ENCODE measurements around the gene PSMC2. TPM values are rescaled to one million over a fixed set of nuclear protein-coding genes. Genes with fewer than 3 reads are reported as not detected.

PSMC2 gene
- total and polyA plus RNA-seq, 3 donors from 2014 or later, result 74.5 to 151 (median 80.9) TPM

DNA sequence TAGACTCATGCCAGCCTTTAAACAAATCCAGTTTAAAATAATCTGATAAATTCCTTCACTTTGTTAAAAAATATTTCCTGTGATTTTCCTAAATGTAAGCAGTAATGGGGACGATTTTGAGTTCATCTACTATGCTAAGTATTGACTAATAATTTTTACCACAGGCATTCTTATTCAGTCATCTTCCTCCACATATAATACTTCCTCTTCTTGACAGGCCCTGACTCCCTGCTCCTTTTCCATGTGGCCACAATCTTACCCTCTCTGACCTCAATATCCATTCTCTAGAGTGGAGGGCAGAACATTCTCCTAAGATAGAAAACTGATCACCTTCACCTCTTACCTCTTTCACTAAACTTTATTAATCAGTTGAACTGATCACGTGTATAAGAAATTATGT is 10.7 kb upstream of the PSMC2 start:
- DNase-seq, result no peak
- Histone ChIP-seq H3K27ac (no peak overlapping the region), H3K27me3 (no peaks in the 10 kb centered on the region), H3K4me1 (peaks cover 4% of the 10 kb centered on the region), H3K4me3 (no peak overlapping the region), H3K9me3 (no peaks in the 10 kb centered on the region), H3K36me3 (ENCODE audit: low read depth, missing control alignments) (no peaks in the 10 kb centered on the region)
- WGBS, 2 donors, result 92 to 96% methylated on average over 2 of the region's 2 CpGs
- TF ChIP-seq CTCF (IDR thresholded peaks at IDR 0.05) (no peak), POLR2A (IDR thresholded peaks at IDR 0.05) (no peak)
- intact Hi-C loops (cut with DNase I; ENCODE audit: low total_unique reads), result no loop called here

GRCh38 chr7:103338864-103339263 is 8.6 kb upstream of the PSMC2 start:
- Histone ChIP-seq H3K9me3 (no peaks in the 10 kb centered on the region), H3K4me1 (peaks cover 12% of the 10 kb centered on the region), H3K36me3 (ENCODE audit: low read depth, missing control alignments) (no peaks in the 10 kb centered on the region), H3K4me3 (no peak overlapping the region), H3K27me3 (no peaks in the 10 kb centered on the region), H3K27ac (no peak overlapping the region)
- 97 to 100% methylated on average over 2 of the region's 2 CpGs for WGBS, 2 donors
- TF ChIP-seq CTCF (IDR thresholded peaks at IDR 0.05), result no peak
- TF ChIP-seq POLR2A (IDR thresholded peaks at IDR 0.05), result no peak
- intact Hi-C loops (cut with DNase I; ENCODE audit: low total_unique reads), result no loop called here
- DNase-seq, result no peak

- no peak for DNase-seq
- Histone ChIP-seq H3K4me3 (no peak overlapping the region), H3K27me3 (no peaks in the 10 kb centered on the region), H3K36me3 (ENCODE audit: low read depth, missing control alignments) (no peaks in the 10 kb centered on the region), H3K27ac (no peak overlapping the region), H3K4me1 (peaks cover 12% of the 10 kb centered on the region), H3K9me3 (no peaks in the 10 kb centered on the region)
- intact Hi-C loops (cut with DNase I; ENCODE audit: low total_unique reads), result no loop called here
- 77 to 88% methylated on average over 2 of the region's 2 CpGs for WGBS, 2 donors
- TF ChIP-seq POLR2A (IDR thresholded peaks at IDR 0.05), result no peak
- TF ChIP-seq CTCF (IDR thresholded peaks at IDR 0.05), result no peak
Measured at GRCh38 chr7:103341466-103341865, 6.0 kb upstream of the PSMC2 start.

DNA sequence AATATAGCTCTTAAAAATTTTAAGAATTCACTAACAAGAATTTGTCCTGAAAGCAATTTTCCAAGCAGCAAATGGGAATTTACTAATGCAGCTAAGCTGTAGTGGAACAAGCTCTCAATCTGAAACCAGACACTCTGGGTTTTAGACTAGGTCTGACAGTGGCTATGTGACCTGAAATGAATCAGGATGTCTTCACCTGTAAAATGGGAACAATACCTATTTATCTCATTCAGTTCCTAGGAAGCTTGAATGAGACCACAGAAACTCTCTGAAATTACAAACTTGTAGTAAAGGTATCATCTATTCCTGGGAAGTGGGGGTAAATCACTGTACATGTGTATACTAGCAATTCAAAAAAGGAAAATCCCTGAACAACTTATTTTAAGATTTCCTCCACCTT is 4.1 kb upstream of the PSMC2 start:
- Histone ChIP-seq H3K27ac (peak overlapping the region in 1 of 2 donors; percentile 64), H3K36me3 (ENCODE audit: low read depth, missing control alignments) (no peaks in the 10 kb centered on the region), H3K4me3 (peak overlapping the region; percentile 83 to 86), H3K4me1 (peaks cover 13% of the 10 kb centered on the region), H3K9me3 (no peaks in the 10 kb centered on the region), H3K27me3 (no peaks in the 10 kb centered on the region)
- DNase-seq, result no peak
- no peak for TF ChIP-seq POLR2A (IDR thresholded peaks at IDR 0.05)
- TF ChIP-seq CTCF (IDR thresholded peaks at IDR 0.05), result no peak
- intact Hi-C loops (cut with DNase I; ENCODE audit: low total_unique reads), result no loop called here

DNA sequence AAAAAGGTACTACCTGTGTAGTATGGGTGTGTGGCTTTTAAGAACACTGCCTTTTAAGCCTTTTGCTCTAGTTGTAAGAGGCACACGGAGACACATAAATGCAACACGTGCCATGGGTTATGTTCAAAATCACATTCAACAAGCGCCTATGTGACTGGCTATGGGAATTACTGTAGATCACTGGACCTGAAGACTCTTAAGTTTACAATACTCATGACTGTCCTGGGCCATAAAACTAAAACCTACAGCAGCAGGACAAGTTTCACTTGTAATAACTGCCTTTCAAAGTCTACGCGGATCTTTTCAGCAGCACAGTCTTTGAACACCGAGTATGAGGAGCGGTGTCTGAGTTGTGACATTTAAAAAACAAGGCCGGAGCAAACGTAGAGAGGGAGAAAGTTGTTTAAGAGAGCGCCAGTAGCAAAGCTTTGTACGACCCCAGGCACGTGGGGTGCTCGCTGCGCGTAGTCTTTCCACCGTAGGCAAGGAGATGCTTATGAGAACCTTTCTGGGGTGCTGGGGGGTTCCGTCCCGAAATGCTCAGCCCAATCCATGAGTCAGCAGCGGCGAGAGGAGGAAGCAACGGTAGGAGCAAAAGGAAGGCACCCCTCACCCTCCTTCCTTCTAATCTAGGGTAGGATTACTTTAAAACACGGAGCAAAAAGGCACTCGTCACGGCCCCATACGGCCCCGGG is 3.5 kb upstream of the PSMC2 start:
- peak; percentile 34 for DNase-seq
- intact Hi-C loops (cut with DNase I; ENCODE audit: low total_unique reads), result no loop called here
- TF ChIP-seq CTCF (IDR thresholded peaks at IDR 0.05), result no peak
- TF ChIP-seq POLR2A (IDR thresholded peaks at IDR 0.05), result no peak
- H3K27ac ChIP-seq, result peak overlapping the region; percentile 64 to 71
- H3K4me1 ChIP-seq, result peaks cover 19% of the 10 kb centered on the region
- no peaks in the 10 kb centered on the region for H3K36me3 ChIP-seq (ENCODE audit: low read depth, missing control alignments)
- H3K9me3 ChIP-seq, result no peaks in the 10 kb centered on the region
- WGBS, 2 donors, result 0 to 1% methylated on average over 16 to 26 of the region's 26 CpGs
- H3K4me3 ChIP-seq, result peak overlapping the region; percentile 83 to 86
- no peaks in the 10 kb centered on the region for H3K27me3 ChIP-seq

Data from testis (tissue), 3 donors.